GM18861 (cell line): ENCODE results near the gene DYRK1B.

Experiments used
- ATAC-seq: cut with Tn5 transposase; IDR thresholded peaks from one replicate; pipeline ENCODE4 v1.9.1; 2021; ENCODE audit not compliant: unreplicated experiment

DYRK1B gene

GRCh38 chr19:39832341-39833083 lies 1.4 kb downstream of the DYRK1B start:
- no peak for ATAC-seq

GRCh38 chr19:39831679-39832078 lies 2.3 kb downstream of the DYRK1B start:
- no peak for ATAC-seq

- ATAC-seq, result no peak
Measured at GRCh38 chr19:39830847-39831246, 3.1 kb downstream of the DYRK1B start.

GRCh38 chr19:39830406-39830805 lies 3.6 kb downstream of the DYRK1B start:
- ATAC-seq, result no peak

GRCh38 chr19:39829702-39830275 lies 4.2 kb downstream of the DYRK1B start:
- no peak for ATAC-seq

- no peak for ATAC-seq
Measured at GRCh38 chr19:39828654-39829032, 5.3 kb downstream of the DYRK1B start.

GRCh38 chr19:39828015-39828653 lies 5.8 kb downstream of the DYRK1B start:
- ATAC-seq, result no peak

GRCh38 chr19:39827216-39827615 lies 6.7 kb downstream of the DYRK1B start:
- no peak for ATAC-seq

GRCh38 chr19:39826311-39826945 lies 7.5 kb downstream of the DYRK1B start:
- ATAC-seq, result no peak

GRCh38 chr19:39825531-39826076 lies 8.4 kb downstream of the DYRK1B start:
- no peak for ATAC-seq

GRCh38 chr19:39825093-39825463 lies 8.9 kb downstream of the DYRK1B start:
- ATAC-seq, result no peak

- ATAC-seq, result peak; percentile 79
Measured at GRCh38 chr19:39824143-39825092, 9.5 kb downstream of the DYRK1B start.

- ATAC-seq, result no peak
Measured at GRCh38 chr19:39823686-39824085, 10.3 kb downstream of the DYRK1B start.

GRCh38 chr19:39820696-39821095 lies 13.3 kb downstream of the DYRK1B start:
- no peak for ATAC-seq

GRCh38 chr19:39819786-39820185 lies 14.2 kb downstream of the DYRK1B start:
- no peak for ATAC-seq

GRCh38 chr19:39818626-39819097 lies 15.3 kb downstream of the DYRK1B start:
- no peak for ATAC-seq

- no peak for ATAC-seq
Measured at GRCh38 chr19:39817888-39818561, 15.9 kb downstream of the DYRK1B start.

- no peak for ATAC-seq
Measured at GRCh38 chr19:39816287-39817048, 17.5 kb downstream of the DYRK1B start.

GRCh38 chr19:39814595-39814994 lies 19.4 kb downstream of the DYRK1B start:
- ATAC-seq, result no peak
